HL-60 (cell line): ENCODE measurements around the gene CRTC3.

Experiments used
- DNase-seq, 2 experiments: peaks; one replicate each; pipeline ENCODE4 v3.0.0-alpha.2; 2010 to 2020; ENCODE audit warnings: low read depth in 1 of 2, low spot score in 1 of 2
- H3K27ac ChIP-seq: fragments of 250-450 bp; sonication (Bioruptor Pico); replicated peaks from 2 replicates; pipeline ENCODE4 v1.5.1; 2020; ENCODE audit warnings: mild to moderate bottlenecking, moderate library complexity
- H3K27me3 ChIP-seq: fragments of 250-450 bp; sonication (Bioruptor Pico); 2 replicates; pipeline ENCODE4 v1.5.1; 2021; ENCODE audit warnings: mild to moderate bottlenecking, moderate library complexity; ENCODE audit not compliant: insufficient read depth, poor library complexity, severe bottlenecking
- H3K4me3 ChIP-seq: replicated peaks from 2 replicates; pipeline ENCODE4 v1.5.1; 2011; ENCODE audit warnings: mild to moderate bottlenecking, control low read depth, low read length; ENCODE audit not compliant: insufficient read depth
- CTCF ChIP-seq: IDR thresholded peaks from one replicate; pipeline ENCODE4 v1.5.1; 2011; ENCODE audit warnings: low read length, control low read depth, inconsistent platforms; ENCODE audit not compliant: insufficient read depth
- GABPA ChIP-seq: IDR thresholded peaks from 2 replicates; pipeline ENCODE4 v1.6.1; 2012; ENCODE audit warnings: low read depth
- POLR2AphosphoS5 ChIP-seq: IDR thresholded peaks from 2 replicates; pipeline ENCODE4 v1.6.1; 2012; ENCODE audit warnings: low read depth
- REST ChIP-seq: IDR thresholded peaks from 2 replicates; pipeline ENCODE4 v1.6.1; 2012; ENCODE audit warnings: low read depth; ENCODE audit not compliant: insufficient replicate concordance
- SPI1 ChIP-seq: IDR thresholded peaks from 2 replicates; pipeline ENCODE4 v1.6.1; 2012; ENCODE audit warnings: low read depth, mild to moderate bottlenecking, borderline replicate concordance

Gene CRTC3

GRCh38 chr15:90570643-90571042 is 40.9 kb downstream of the CRTC3 start:
- Histone ChIP-seq H3K27ac (no peak overlapping the region), H3K27me3 (no peaks in the 10 kb centered on the region), H3K4me3 (no peak overlapping the region)
- no peak for TF ChIP-seq REST
- no peak for TF ChIP-seq SPI1
- TF ChIP-seq GABPA = no peak
- TF ChIP-seq CTCF = no peak
- TF ChIP-seq POLR2AphosphoS5 = no peak
- DNase-seq = no peak

- Histone ChIP-seq H3K27ac (no peak overlapping the region), H3K4me3 (no peak overlapping the region), H3K27me3 (no peaks in the 10 kb centered on the region)
- DNase-seq = peak in 1 of 2 experiments; percentile 73
- TF ChIP-seq SPI1 (no peak), POLR2AphosphoS5 (no peak), GABPA (no peak), CTCF (no peak), REST (no peak)
Measured at GRCh38 chr15:90571063-90571541, 41.4 kb downstream of the CRTC3 start.

- H3K27me3 ChIP-seq = no peaks in the 10 kb centered on the region
- TF ChIP-seq POLR2AphosphoS5 (no peak), SPI1 (no peak), CTCF (no peak), REST (no peak), GABPA (no peak)
- H3K4me3 ChIP-seq = no peak overlapping the region
- H3K27ac ChIP-seq = no peak overlapping the region
- no peak for DNase-seq
Measured at GRCh38 chr15:90572893-90573292, 43.2 kb downstream of the CRTC3 start.
